GM12872 (cell line): ENCODE results near the gene EDC3.

Experiments used
- CTCF ChIP-seq: IDR thresholded peaks from 3 replicates; pipeline ENCODE4 v1.5.1; 2011; ENCODE audit warnings: low read depth, mild to moderate bottlenecking, low read length, moderate library complexity; ENCODE audit not compliant: insufficient read depth

Gene EDC3

GRCh38 chr15:74631087-74631385, 64.8 kb downstream of the EDC3 start:
- no peak for TF ChIP-seq CTCF

DNA sequence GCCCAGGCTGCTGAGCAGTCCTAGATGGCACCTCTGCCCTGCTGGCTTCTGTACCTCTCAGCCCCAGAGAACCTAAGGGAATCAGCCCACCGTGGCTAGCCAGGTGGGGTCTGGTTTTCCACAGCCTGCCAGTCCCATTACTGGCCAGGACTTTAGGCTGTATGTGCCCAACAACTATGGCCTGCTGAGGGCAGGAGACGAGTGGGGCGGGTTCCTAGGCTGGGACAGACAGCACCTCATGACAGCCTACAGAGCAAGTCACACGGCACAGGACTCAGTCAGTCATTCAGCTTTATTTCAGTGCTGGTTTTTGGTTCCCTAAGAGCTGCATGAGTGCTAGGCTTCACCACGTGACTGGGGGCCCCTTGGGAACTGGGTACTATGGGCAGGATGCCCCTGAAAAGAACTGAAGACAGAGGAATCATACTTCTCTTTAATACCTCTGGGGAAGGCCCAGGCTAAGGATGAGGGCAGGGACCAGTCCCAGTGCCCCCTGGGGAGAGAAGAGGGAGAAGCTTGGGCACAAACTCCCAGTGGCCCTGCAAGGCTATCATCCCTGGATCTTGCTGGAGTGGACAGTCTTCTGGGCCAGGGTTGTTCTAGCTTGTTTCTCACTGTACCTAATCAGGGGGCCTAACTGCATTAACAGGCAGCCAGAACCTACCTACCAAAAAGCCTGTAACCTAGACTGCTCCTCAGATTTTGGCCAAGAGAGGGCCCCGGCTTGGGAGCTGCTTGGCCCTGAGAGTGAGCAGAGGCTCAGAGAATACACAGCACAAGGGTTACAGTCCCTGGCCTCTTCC, 65.3 kb downstream of the EDC3 start:
- no peak for TF ChIP-seq CTCF

- no peak for TF ChIP-seq CTCF
Observed at GRCh38 chr15:74628949-74629348, 66.9 kb downstream of the EDC3 start.

- TF ChIP-seq CTCF: no peak
Observed at GRCh38 chr15:74628199-74628598, 67.6 kb downstream of the EDC3 start.

- TF ChIP-seq CTCF: no peak
Observed at GRCh38 chr15:74627766-74628165, 68.1 kb downstream of the EDC3 start.

- TF ChIP-seq CTCF: no peak
Observed at GRCh38 chr15:74626752-74627692, 68.8 kb downstream of the EDC3 start.

- no peak for TF ChIP-seq CTCF
Observed at GRCh38 chr15:74626336-74626735, 69.5 kb downstream of the EDC3 start.
